Measurements from ENCODE around the gene MVD. TPM values are rescaled to one million over a fixed set of nuclear protein-coding genes. Genes with fewer than 3 reads are reported as not detected.

Gene MVD
- total and polyA plus RNA-seq, 2 of the 4 experiments (the other 2 are of a cell fraction): 18.3 to 28.4 TPM

GRCh38 chr16:88643644-88643932 lies 19.3 kb downstream of the MVD start:
- 86% methylated on average over 4 of the region's 9 CpGs; no CpG with 5 or more reads in 1 of the 2 experiments for WGBS, 2 experiments (ENCODE audit: extremely low coverage in 2 of 2, insufficient read length in 1 of 2)
- no peak overlapping the region for H2BK20ac ChIP-seq (ENCODE audit: low read depth, low read length)
- no peak overlapping the region for H2BK120ac ChIP-seq (ENCODE audit: low read depth, low read length)
- H4K91ac ChIP-seq (ENCODE audit: insufficient read depth, low read depth, low read length): no peak overlapping the region
- H3K14ac ChIP-seq (replicated peaks; ENCODE audit: low read depth, low read length): no peak overlapping the region
- H3K4me1 ChIP-seq (ENCODE audit: control insufficient read depth, insufficient read depth, low read length): no peaks in the 10 kb centered on the region
- DNase-seq (no peak), ATAC-seq (ENCODE audit: low read depth) (no peak)
- intact Hi-C loops (cut with micrococcal nuclease): no loop called here
- no peak overlapping the region for H2AFZ ChIP-seq (replicated peaks; ENCODE audit: low read length, poor library complexity)
- H3K23ac ChIP-seq (ENCODE audit: low read depth, low read length): no peak overlapping the region
- no peaks in the 10 kb centered on the region for H3K79me1 ChIP-seq (ENCODE audit: low read depth in 1 of 2, low read length in 2 of 2)
- peaks cover 19% of the 10 kb centered on the region for H3K27me3 ChIP-seq (ENCODE audit: control insufficient read depth, insufficient read depth, low read length)
- H4K20me1 ChIP-seq (ENCODE audit: insufficient read depth, low read length): peaks cover 3% of the 10 kb centered on the region; the same call in 1 of the 2 replicates
- ChIA-PET CTCF (no interaction called here), POLR2A (ENCODE audit: unreplicated experiment) (no interaction called here)
- peaks cover 3% of the 10 kb centered on the region for H3K36me3 ChIP-seq (ENCODE audit: control insufficient read depth, insufficient read depth, low read length)
- H3K56ac ChIP-seq (ENCODE audit: extremely low read depth, insufficient read depth, low read length): no peak overlapping the region
- no peak overlapping the region for H3K9ac ChIP-seq (ENCODE audit: low read depth, low read length)
- no peak overlapping the region for H2AK5ac ChIP-seq (ENCODE audit: low read depth, low read length)
- no peak overlapping the region for H3K4ac ChIP-seq (ENCODE audit: low read depth, low read length)
- TF ChIP-seq MAFK (IDR thresholded peaks at IDR 0.05; ENCODE audit: low read depth, low read length) (no peak), CEBPB (IDR thresholded peaks at IDR 0.05; ENCODE audit: low read depth, low read length) (no peak), BHLHE40 (IDR thresholded peaks at IDR 0.05; ENCODE audit: low read depth, low read length) (no peak)
- TF ChIP-seq, protein P1, sequence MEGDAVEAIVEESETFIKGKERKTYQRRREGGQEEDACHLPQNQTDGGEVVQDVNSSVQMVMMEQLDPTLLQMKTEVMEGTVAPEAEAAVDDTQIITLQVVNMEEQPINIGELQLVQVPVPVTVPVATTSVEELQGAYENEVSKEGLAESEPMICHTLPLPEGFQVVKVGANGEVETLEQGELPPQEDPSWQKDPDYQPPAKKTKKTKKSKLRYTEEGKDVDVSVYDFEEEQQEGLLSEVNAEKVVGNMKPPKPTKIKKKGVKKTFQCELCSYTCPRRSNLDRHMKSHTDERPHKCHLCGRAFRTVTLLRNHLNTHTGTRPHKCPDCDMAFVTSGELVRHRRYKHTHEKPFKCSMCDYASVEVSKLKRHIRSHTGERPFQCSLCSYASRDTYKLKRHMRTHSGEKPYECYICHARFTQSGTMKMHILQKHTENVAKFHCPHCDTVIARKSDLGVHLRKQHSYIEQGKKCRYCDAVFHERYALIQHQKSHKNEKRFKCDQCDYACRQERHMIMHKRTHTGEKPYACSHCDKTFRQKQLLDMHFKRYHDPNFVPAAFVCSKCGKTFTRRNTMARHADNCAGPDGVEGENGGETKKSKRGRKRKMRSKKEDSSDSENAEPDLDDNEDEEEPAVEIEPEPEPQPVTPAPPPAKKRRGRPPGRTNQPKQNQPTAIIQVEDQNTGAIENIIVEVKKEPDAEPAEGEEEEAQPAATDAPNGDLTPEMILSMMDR (conservative IDR thresholded peaks at IDR 0.05; ENCODE audit: low read depth, low read length): no peak
- no peak overlapping the region for H3K27ac ChIP-seq (ENCODE audit: insufficient read depth, low read length)
- H2BK15ac ChIP-seq (ENCODE audit: low read depth, low read length): no peak overlapping the region
- no peak overlapping the region for H3K4me3 ChIP-seq (ENCODE audit: insufficient read depth, low read depth, low read length)
- no peaks in the 10 kb centered on the region for H3K9me3 ChIP-seq (ENCODE audit: control insufficient read depth, insufficient read depth, low read length)
- no peak overlapping the region for H2AK9ac ChIP-seq (replicated peaks; ENCODE audit: low read depth, low read length, poor library complexity)
- H4K5ac ChIP-seq (ENCODE audit: low read depth, low read length): no peak overlapping the region
- H3K4me2 ChIP-seq (ENCODE audit: low read depth, low read length): no peak overlapping the region
- H3K9me1 ChIP-seq (ENCODE audit: insufficient read depth, low read length): no peaks in the 10 kb centered on the region
- no peak overlapping the region for H2BK5ac ChIP-seq (ENCODE audit: low read depth, low read length, poor library complexity, severe bottlenecking)
- in situ Hi-C loops (cut with MboI; ENCODE audit: low sequenced_read_pairs): no loop called here
- BruUV-seq (replicated peaks): no TSS peak
- H4K8ac ChIP-seq (ENCODE audit: low read depth in 2 of 2, low read length in 2 of 2): no peak overlapping the region
- H3K18ac ChIP-seq (ENCODE audit: low read depth, low read length): no peak overlapping the region
- dilution Hi-C loops (cut with HindIII; ENCODE audit: low sequenced_read_pairs, unreplicated experiment): no loop called here
